HG03558 (cell line): Measurements from ENCODE around the gene TMEM164.
"Not testable (repeated sequence)": the region's sequence is repeated elsewhere in the genome, so short reads cannot be mapped to it uniquely, and the experiment has no call there.

ENCODE experiments used
- ATAC-seq: cut with Tn5 transposase; IDR thresholded peaks from one replicate; pipeline ENCODE4 v1.9.1; 2021; ENCODE audit warnings: moderate number of reproducible peaks; ENCODE audit not compliant: unreplicated experiment; ENCODE audit errors: extremely low read depth

The TMEM164 gene

GRCh38 chrX:110120025-110120424 lies 117.1 kb downstream of the TMEM164 start:
- ATAC-seq: no peak

- ATAC-seq: no peak
Observed at GRCh38 chrX:110123331-110123782, 120.4 kb downstream of the TMEM164 start.

GRCh38 chrX:110125446-110126162 lies 122.7 kb downstream of the TMEM164 start:
- ATAC-seq: no peak

GRCh38 chrX:110131031-110131430 lies 128.1 kb downstream of the TMEM164 start:
- no peak for ATAC-seq

GRCh38 chrX:110132450-110133114 lies 129.7 kb downstream of the TMEM164 start:
- ATAC-seq: no peak

DNA sequence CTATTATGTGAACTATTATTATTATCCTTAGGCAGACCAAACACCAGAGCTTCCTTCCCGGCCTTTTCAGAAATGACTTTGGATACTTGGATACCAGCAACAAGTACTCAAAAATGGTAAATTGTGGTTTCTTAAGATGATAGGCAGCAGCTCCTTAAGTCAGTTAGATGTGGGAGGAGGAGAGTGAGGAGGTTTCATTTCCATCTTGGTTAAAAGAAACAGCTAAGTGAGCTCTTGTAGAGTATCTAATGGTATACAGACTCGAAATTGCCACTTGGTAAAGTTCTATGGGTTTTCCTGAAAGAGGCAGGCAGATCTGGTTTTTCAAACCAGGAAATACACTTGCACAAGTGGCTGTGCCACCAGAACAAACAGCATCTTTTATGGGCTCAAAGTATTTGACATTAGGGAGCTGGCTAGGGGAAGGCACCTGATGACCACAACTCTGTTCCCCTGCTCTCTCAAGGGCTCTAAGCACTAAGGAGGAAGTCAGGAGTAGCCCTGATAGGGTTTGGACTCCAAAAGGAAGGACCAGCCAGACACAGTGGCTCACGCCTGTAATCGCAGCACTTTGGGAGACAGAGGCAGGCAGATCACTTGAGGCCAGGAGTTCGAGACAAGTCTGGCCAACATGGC lies 130.9 kb downstream of the TMEM164 start:
- ATAC-seq: no peak

GRCh38 chrX:110135618-110136017 lies 132.7 kb downstream of the TMEM164 start:
- no peak for ATAC-seq

DNA sequence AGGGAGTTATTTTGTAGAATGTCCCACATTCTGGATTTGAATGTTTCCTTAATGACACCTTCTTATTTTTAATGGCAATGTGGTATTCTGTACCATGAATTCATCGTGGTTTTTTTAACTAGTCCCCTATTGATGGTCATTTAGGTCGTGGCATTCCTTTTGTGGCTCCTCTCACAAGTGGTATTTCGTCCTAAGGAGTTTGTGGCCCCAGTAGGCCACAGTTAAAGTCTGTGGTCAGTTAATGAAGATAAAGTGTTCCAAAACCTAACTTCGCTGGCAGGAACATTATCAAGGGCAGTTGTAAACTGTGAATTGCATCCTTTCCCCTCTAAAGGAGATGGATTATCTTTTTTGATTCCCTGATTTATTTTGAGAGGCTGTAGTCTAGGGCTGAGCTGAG lies 133.2 kb downstream of the TMEM164 start:
- no peak for ATAC-seq

GRCh38 chrX:110138557-110138956 lies 135.6 kb downstream of the TMEM164 start:
- no peak for ATAC-seq

GRCh38 chrX:110139172-110139571 lies 136.3 kb downstream of the TMEM164 start:
- no peak for ATAC-seq

GRCh38 chrX:110142096-110142495 lies 139.2 kb downstream of the TMEM164 start:
- no peak for ATAC-seq

GRCh38 chrX:110143454-110144210 lies 140.7 kb downstream of the TMEM164 start:
- ATAC-seq: no peak

- ATAC-seq: no peak
Observed at GRCh38 chrX:110145311-110145710, 142.4 kb downstream of the TMEM164 start.

GRCh38 chrX:110145854-110146253 lies 142.9 kb downstream of the TMEM164 start:
- no peak for ATAC-seq

- ATAC-seq: no peak
Observed at GRCh38 chrX:110146521-110146920, 143.6 kb downstream of the TMEM164 start.

- no peak for ATAC-seq
Observed at GRCh38 chrX:110153244-110153643, 150.3 kb downstream of the TMEM164 start.

GRCh38 chrX:110153896-110154295 lies 151.0 kb downstream of the TMEM164 start:
- no peak for ATAC-seq

GRCh38 chrX:110154328-110154727 lies 151.4 kb downstream of the TMEM164 start:
- not testable (repeated sequence) for ATAC-seq

- ATAC-seq: no peak
Observed at GRCh38 chrX:110155759-110156158, 152.8 kb downstream of the TMEM164 start.

- no peak for ATAC-seq
Observed at GRCh38 chrX:110156167-110156754, 153.3 kb downstream of the TMEM164 start.
